NCI-H1436 treated with DMSO at 0.1 percent for 48 hours (cell line): ENCODE measurements around the gene TIAM2.
"Not testable (repeated sequence)": the region's sequence is repeated elsewhere in the genome, so short reads cannot be mapped to it uniquely, and the experiment has no call there.

Experiments used
- DNase-seq: peaks from one replicate; lab custom pipeline; 2025; lab: John Stamatoyannopoulos, UW

TIAM2 gene

GRCh38 chr6:155200012-155200411 lies 204.9 kb downstream of the TIAM2 start:
- DNase-seq, result no peak

- DNase-seq, result no peak
Measured at GRCh38 chr6:155201461-155202226, 206.5 kb downstream of the TIAM2 start.

GRCh38 chr6:155207223-155207622 lies 212.1 kb downstream of the TIAM2 start:
- DNase-seq, result no peak

- DNase-seq, result no peak
Measured at GRCh38 chr6:155212106-155212505, 217.0 kb downstream of the TIAM2 start.

GRCh38 chr6:155212616-155213380 lies 217.7 kb downstream of the TIAM2 start:
- DNase-seq, result no peak

- no peak for DNase-seq
Measured at GRCh38 chr6:155213611-155214372, 218.7 kb downstream of the TIAM2 start.

- no peak for DNase-seq
Measured at GRCh38 chr6:155215906-155216305, 220.8 kb downstream of the TIAM2 start.

- no peak for DNase-seq
Measured at GRCh38 chr6:155216312-155217046, 221.4 kb downstream of the TIAM2 start.

- not testable (repeated sequence) for DNase-seq
Measured at GRCh38 chr6:155218711-155219110, 223.6 kb downstream of the TIAM2 start.

- no peak for DNase-seq
Measured at GRCh38 chr6:155219299-155219698, 224.2 kb downstream of the TIAM2 start.

- no peak for DNase-seq
Measured at GRCh38 chr6:155219858-155220301, 224.8 kb downstream of the TIAM2 start.

- no peak for DNase-seq
Measured at GRCh38 chr6:155221086-155221485, 226.0 kb downstream of the TIAM2 start.

- DNase-seq, result no peak
Measured at GRCh38 chr6:155222506-155222905, 227.4 kb downstream of the TIAM2 start.

GRCh38 chr6:155223646-155224451 lies 228.7 kb downstream of the TIAM2 start:
- no peak for DNase-seq

GRCh38 chr6:155224618-155225017 lies 229.5 kb downstream of the TIAM2 start:
- DNase-seq, result no peak

- DNase-seq, result no peak
Measured at GRCh38 chr6:155227046-155227445, 231.9 kb downstream of the TIAM2 start.

GRCh38 chr6:155228546-155229166 lies 233.5 kb downstream of the TIAM2 start:
- no peak for DNase-seq

GRCh38 chr6:155230975-155231374 lies 235.9 kb downstream of the TIAM2 start:
- not testable (repeated sequence) for DNase-seq

GRCh38 chr6:155232848-155233247 lies 237.7 kb downstream of the TIAM2 start:
- no peak for DNase-seq

- no peak for DNase-seq
Measured at GRCh38 chr6:155234167-155234566, 239.1 kb downstream of the TIAM2 start.
